NT2/D1 (cell line): ENCODE results near the gene PAPPA.

ENCODE experiments used
- SUZ12 ChIP-seq: IDR thresholded peaks from 2 replicates; pipeline ENCODE4 v1.6.1; 2011; ENCODE audit not compliant: insufficient read length, insufficient read depth; ENCODE audit errors: extremely low read depth
- YY1 ChIP-seq: IDR thresholded peaks from 2 replicates; pipeline ENCODE4 v1.6.1; 2011; ENCODE audit not compliant: insufficient read length, insufficient read depth
- ZNF274 ChIP-seq: IDR thresholded peaks from 2 replicates; pipeline ENCODE4 v1.6.1; 2011; ENCODE audit warnings: mild to moderate bottlenecking, low read depth, low read length

- TF ChIP-seq ZNF274 = no peak
- no peak for TF ChIP-seq YY1
- TF ChIP-seq SUZ12 = no peak
These were observed 240.5 kb downstream of the PAPPA start for GRCh38 chr9:116394070-116394469.
